ENCODE measurements around the gene LCLAT1. TPM values are rescaled to one million over a fixed set of nuclear protein-coding genes. Genes with fewer than 3 reads are reported as not detected.

The LCLAT1 gene
- total RNA-seq, 2 experiments from 2014 or later = 8.3 to 10.2 TPM

- no peak overlapping the region for H3K4me3 ChIP-seq (ENCODE audit: low read length)
- TF ChIP-seq CTCF (IDR thresholded peaks at IDR 0.05) = no peak
- no peaks in the 10 kb centered on the region for H3K4me1 ChIP-seq (ENCODE audit: insufficient read depth, low read length)
- Mint-ChIP-seq H3K27me3 (no peaks in the 10 kb centered on the region), H3K36me3 (ENCODE audit: low read depth) (peaks cover 69% of the 10 kb centered on the region), H3K4me3 (no peak overlapping the region), H3K4me1 (ENCODE audit: low read depth) (peaks cover 5% of the 10 kb centered on the region), H3K9me3 (no peaks in the 10 kb centered on the region), H3K27ac (no peak overlapping the region)
- no peak overlapping the region for H3K27ac ChIP-seq (ENCODE audit: low read depth in 1 of 2, low read length in 2 of 2)
- ATAC-seq (ENCODE audit: poor library complexity) (no peak), DNase-seq (no peak)
- intact Hi-C loops (cut with DNase I, micrococcal nuclease) = no loop called here
- H3K9me3 ChIP-seq (ENCODE audit: control insufficient read depth in 1 of 2, insufficient read depth in 1 of 2, low read length in 2 of 2) = no peaks in the 10 kb centered on the region
- H3K36me3 ChIP-seq (ENCODE audit: insufficient read depth, low read length) = peaks cover 8% of the 10 kb centered on the region
- no peaks in the 10 kb centered on the region for H3K27me3 ChIP-seq (ENCODE audit: control insufficient read depth in 1 of 2, insufficient read depth in 2 of 2, low read length in 2 of 2)
- ChIA-PET POLR2A (no interaction called here), CTCF (no interaction called here)
These were observed 120.3 kb downstream of the LCLAT1 start for GRCh38 chr2:30567317-30567716.

- ATAC-seq (ENCODE audit: poor library complexity) = no peak
- H3K27me3 Mint-ChIP-seq = no peaks in the 10 kb centered on the region
- POLR2A ChIA-PET = no interaction called here
These were observed 122.9 kb downstream of the LCLAT1 start for GRCh38 chr2:30569946-30570345.

GRCh38 chr2:30577151-30577550 is 130.1 kb downstream of the LCLAT1 start:
- Histone ChIP-seq H3K9me3 (ENCODE audit: control insufficient read depth in 1 of 2, insufficient read depth in 1 of 2, low read length in 2 of 2) (no peaks in the 10 kb centered on the region), H3K36me3 (ENCODE audit: insufficient read depth, low read length) (peaks cover 5% of the 10 kb centered on the region), H3K27ac (ENCODE audit: low read depth in 1 of 2, low read length in 2 of 2) (no peak overlapping the region), H3K27me3 (ENCODE audit: control insufficient read depth in 1 of 2, insufficient read depth in 2 of 2, low read length in 2 of 2) (no peaks in the 10 kb centered on the region), H3K4me3 (ENCODE audit: low read length) (no peak overlapping the region), H3K4me1 (ENCODE audit: insufficient read depth, low read length) (no peaks in the 10 kb centered on the region)
- CTCF ChIA-PET = no interaction called here
- TF ChIP-seq CTCF (IDR thresholded peaks at IDR 0.05) = no peak
- peaks cover 22% of the 10 kb centered on the region for H3K36me3 Mint-ChIP-seq (ENCODE audit: low read depth)
- no peaks in the 10 kb centered on the region for H3K27me3 Mint-ChIP-seq
- ATAC-seq (ENCODE audit: poor library complexity) (no peak), DNase-seq (no peak)
- H3K4me3 Mint-ChIP-seq = no peak overlapping the region
- intact Hi-C loops (cut with DNase I, micrococcal nuclease) = no loop called here
- H3K4me1 Mint-ChIP-seq (ENCODE audit: low read depth) = peaks cover 10% of the 10 kb centered on the region
- no peaks in the 10 kb centered on the region for H3K9me3 Mint-ChIP-seq
- no peak overlapping the region for H3K27ac Mint-ChIP-seq
- POLR2A ChIA-PET = no interaction called here

More at GRCh38 chr2:30569946-30570345, 122.9 kb downstream of the LCLAT1 start:
- Mint-ChIP-seq H3K27ac (no peak overlapping the region), H3K4me3 (no peak overlapping the region), H3K36me3 (ENCODE audit: low read depth) (peaks cover 70% of the 10 kb centered on the region), H3K4me1 (ENCODE audit: low read depth) (peaks cover 5% of the 10 kb centered on the region), H3K9me3 (no peaks in the 10 kb centered on the region)
- Histone ChIP-seq H3K4me1 (ENCODE audit: insufficient read depth, low read length) (no peaks in the 10 kb centered on the region), H3K4me3 (ENCODE audit: low read length) (no peak overlapping the region), H3K27me3 (ENCODE audit: control insufficient read depth in 1 of 2, insufficient read depth in 2 of 2, low read length in 2 of 2) (no peaks in the 10 kb centered on the region), H3K9me3 (ENCODE audit: control insufficient read depth in 1 of 2, insufficient read depth in 1 of 2, low read length in 2 of 2) (no peaks in the 10 kb centered on the region), H3K36me3 (ENCODE audit: insufficient read depth, low read length) (peaks cover 13% of the 10 kb centered on the region), H3K27ac (ENCODE audit: low read depth in 1 of 2, low read length in 2 of 2) (no peak overlapping the region)
- intact Hi-C loops (cut with DNase I, micrococcal nuclease) = no loop called here
- CTCF ChIA-PET = no interaction called here
- TF ChIP-seq CTCF (IDR thresholded peaks at IDR 0.05) = no peak
- no peak for DNase-seq

Measured in CD4-positive, alpha-beta T cell (primary cell).